Neural cell (in vitro differentiated cells): ENCODE measurements around the gene MYO5A. TPM values are rescaled to one million over a fixed set of nuclear protein-coding genes. Genes with fewer than 3 reads are reported as not detected.
A peak's percentile ranks its signal among the peaks of the same experiment; 100 is the strongest.
"Not testable (repeated sequence)": the region's sequence is repeated elsewhere in the genome, so short reads cannot be mapped to it uniquely, and the experiment has no call there.

Experiments
- H2AFZ ChIP-seq: fragments of 200-600, 300-800 bp; sonication (generic), shearing (Covaris generic); 2 replicates; pipeline ENCODE4 v1.6.0; 2014; ENCODE audit warnings: low read depth, mild to moderate bottlenecking, antibody characterized with exemption, low read length, moderate library complexity
- H3F3A ChIP-seq: fragments of 200-600 bp; shearing (Covaris generic); 2 replicates; pipeline ENCODE4 v1.6.1; 2016; ENCODE audit warnings: mild to moderate bottlenecking, moderate library complexity, mixed read lengths, antibody characterized with exemption, low read length; ENCODE audit not compliant: insufficient read depth, poor library complexity, severe bottlenecking
- H3K27ac ChIP-seq: fragments of 200-600, 300-800 bp; sonication (generic), shearing (Covaris generic); 2 replicates; pipeline ENCODE4 v1.5.1; 2014; ENCODE audit warnings: mild to moderate bottlenecking, low read length, moderate library complexity
- H3K27me3 ChIP-seq: fragments of 300-800, 200-600 bp; sonication (generic), shearing (Covaris generic); 2 replicates; pipeline ENCODE4 v1.6.0; 2014; ENCODE audit warnings: mild to moderate bottlenecking, low read depth, low read length, moderate library complexity; ENCODE audit not compliant: insufficient read depth
- H3K36me3 ChIP-seq: fragments of 300-800, 200-600 bp; sonication (generic), shearing (Covaris generic); 2 replicates; pipeline ENCODE4 v1.5.1; 2014; ENCODE audit warnings: mild to moderate bottlenecking, antibody characterized with exemption, low read length, moderate library complexity; ENCODE audit not compliant: insufficient read depth
- H3K4me2 ChIP-seq: fragments of 300-800, 200-600 bp; sonication (generic), shearing (Covaris generic); 2 replicates; pipeline ENCODE4 v1.6.0; 2014; ENCODE audit warnings: mild to moderate bottlenecking, low read length
- H3K4me3 ChIP-seq: fragments of 300-800, 200-600 bp; sonication (generic), shearing (Covaris generic); 2 replicates; pipeline ENCODE4 v1.5.1; 2014; ENCODE audit warnings: mild to moderate bottlenecking, low read length, moderate library complexity
- H3K79me2 ChIP-seq: fragments of 200-600 bp; shearing (Covaris generic); replicated peaks from 2 replicates; pipeline ENCODE4 v1.6.0; 2014; ENCODE audit warnings: mild to moderate bottlenecking, low read length, moderate library complexity; ENCODE audit not compliant: insufficient read depth
- H3K9ac ChIP-seq: fragments of 300-800, 200-600 bp; sonication (generic), shearing (Covaris generic); 2 replicates; pipeline ENCODE4 v1.6.1; 2016; ENCODE audit warnings: mild to moderate bottlenecking, low read length, mixed read lengths
- H3K9me2 ChIP-seq: fragments of 200-600 bp; shearing (Covaris generic); 2 replicates; pipeline ENCODE4 v1.6.1; 2016; ENCODE audit warnings: mild to moderate bottlenecking, low read length, mixed read lengths; ENCODE audit not compliant: insufficient read depth
- H3K9me3 ChIP-seq: fragments of 200-600, 300-800 bp; sonication (generic), shearing (Covaris generic); 2 replicates; pipeline ENCODE4 v1.6.1; 2016; ENCODE audit warnings: mild to moderate bottlenecking, mixed run types, low read length, moderate library complexity, mixed read lengths
- H4K20me1 ChIP-seq: fragments of 200-600 bp; shearing (Covaris generic); 2 replicates; pipeline ENCODE4 v1.6.1; 2016; ENCODE audit warnings: mild to moderate bottlenecking, mixed run types; ENCODE audit not compliant: insufficient read depth
- CTCF ChIP-seq: fragments of 450-650 bp; IDR thresholded peaks from 2 replicates; pipeline ENCODE4 v1.5.1; 2014; ENCODE audit warnings: antibody characterized with exemption, mild to moderate bottlenecking, moderate library complexity; ENCODE audit not compliant: poor library complexity, severe bottlenecking
- EP300 ChIP-seq: fragments of 450-650 bp; conservative IDR thresholded peaks from 2 replicates; pipeline ENCODE4 v1.6.1; 2014; ENCODE audit warnings: antibody characterized with exemption, mild to moderate bottlenecking, moderate library complexity; ENCODE audit not compliant: poor library complexity, severe bottlenecking
- EZH2 ChIP-seq: fragments of 200-600, 300-800 bp; shearing (Covaris generic), sonication (generic); IDR thresholded peaks from 2 replicates; pipeline ENCODE4 v1.6.1; 2014; ENCODE audit warnings: antibody characterized with exemption, low read length, borderline replicate concordance, mild to moderate bottlenecking; ENCODE audit not compliant: insufficient read depth, poor library complexity, severe bottlenecking
- MXI1 ChIP-seq: fragments of 450-650 bp; conservative IDR thresholded peaks from 2 replicates; pipeline ENCODE4 v1.6.1; 2014; ENCODE audit warnings: antibody characterized with exemption, mild to moderate bottlenecking; ENCODE audit not compliant: poor library complexity, severe bottlenecking
- POLR2AphosphoS5 ChIP-seq: IDR thresholded peaks from 2 replicates; pipeline ENCODE4 v1.6.1; 2012
- SMC3 ChIP-seq: fragments of 450-650 bp; conservative IDR thresholded peaks from 2 replicates; pipeline ENCODE4 v1.6.1; 2014; ENCODE audit warnings: antibody characterized with exemption, mild to moderate bottlenecking, moderate library complexity; ENCODE audit not compliant: poor library complexity
- TAF1 ChIP-seq: IDR thresholded peaks from 2 replicates; pipeline ENCODE4 v1.6.1; 2012; ENCODE audit warnings: low read depth
- polyA plus RNA-seq: library from polyadenylated mRNA; depleted of rRNA; stranded (reverse); fragments of >200 nt; gene quantifications from 2 replicates; pipeline ENCODE4 v1.2.3, GENCODE V29; 2014
- TF ChIP-seq, protein P1 (sequence below): IDR thresholded peaks from 2 replicates; pipeline ENCODE4 v1.6.1; 2012; ENCODE audit warnings: borderline replicate concordance

MYO5A gene
- polyA plus RNA-seq, 1 donor from 2014 or later = 43.8 TPM

DNA sequence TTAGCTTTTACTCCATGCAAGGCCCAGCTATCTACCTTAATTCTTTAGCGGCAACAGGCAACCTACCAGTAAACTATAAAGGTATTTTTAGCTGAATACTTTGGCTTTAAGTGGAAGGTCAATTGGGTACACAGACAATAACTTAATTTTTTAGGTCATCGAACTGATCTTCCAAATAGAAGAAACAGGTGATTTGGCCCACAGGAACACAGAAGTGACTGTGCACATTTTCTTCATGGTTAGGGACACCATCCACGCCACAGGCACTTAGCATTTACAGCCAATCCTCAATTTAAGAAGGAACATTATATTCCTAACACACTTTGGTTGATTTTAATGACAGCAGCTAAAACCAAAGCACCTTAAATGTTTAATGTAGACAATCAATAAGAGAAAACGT is 38.2 kb upstream of the MYO5A start:
- Histone ChIP-seq H2AFZ (no peak overlapping the region), H4K20me1 (no peaks in the 10 kb centered on the region), H3K27me3 (no peaks in the 10 kb centered on the region), H3K9me2 (no peaks in the 10 kb centered on the region), H3K4me2 (peak overlapping the region; percentile 76), H3K36me3 (no peaks in the 10 kb centered on the region), H3K9ac (peak overlapping the region; percentile 94), H3K4me3 (peak overlapping the region; percentile 93), H3K9me3 (no peaks in the 10 kb centered on the region), H3K27ac (no peak overlapping the region), H3F3A (no peaks in the 10 kb centered on the region), H3K79me2 (peaks cover 67% of the 10 kb centered on the region)
- TF ChIP-seq TAF1 = no peak
- TF ChIP-seq EP300 = no peak
- TF ChIP-seq, protein P1, sequence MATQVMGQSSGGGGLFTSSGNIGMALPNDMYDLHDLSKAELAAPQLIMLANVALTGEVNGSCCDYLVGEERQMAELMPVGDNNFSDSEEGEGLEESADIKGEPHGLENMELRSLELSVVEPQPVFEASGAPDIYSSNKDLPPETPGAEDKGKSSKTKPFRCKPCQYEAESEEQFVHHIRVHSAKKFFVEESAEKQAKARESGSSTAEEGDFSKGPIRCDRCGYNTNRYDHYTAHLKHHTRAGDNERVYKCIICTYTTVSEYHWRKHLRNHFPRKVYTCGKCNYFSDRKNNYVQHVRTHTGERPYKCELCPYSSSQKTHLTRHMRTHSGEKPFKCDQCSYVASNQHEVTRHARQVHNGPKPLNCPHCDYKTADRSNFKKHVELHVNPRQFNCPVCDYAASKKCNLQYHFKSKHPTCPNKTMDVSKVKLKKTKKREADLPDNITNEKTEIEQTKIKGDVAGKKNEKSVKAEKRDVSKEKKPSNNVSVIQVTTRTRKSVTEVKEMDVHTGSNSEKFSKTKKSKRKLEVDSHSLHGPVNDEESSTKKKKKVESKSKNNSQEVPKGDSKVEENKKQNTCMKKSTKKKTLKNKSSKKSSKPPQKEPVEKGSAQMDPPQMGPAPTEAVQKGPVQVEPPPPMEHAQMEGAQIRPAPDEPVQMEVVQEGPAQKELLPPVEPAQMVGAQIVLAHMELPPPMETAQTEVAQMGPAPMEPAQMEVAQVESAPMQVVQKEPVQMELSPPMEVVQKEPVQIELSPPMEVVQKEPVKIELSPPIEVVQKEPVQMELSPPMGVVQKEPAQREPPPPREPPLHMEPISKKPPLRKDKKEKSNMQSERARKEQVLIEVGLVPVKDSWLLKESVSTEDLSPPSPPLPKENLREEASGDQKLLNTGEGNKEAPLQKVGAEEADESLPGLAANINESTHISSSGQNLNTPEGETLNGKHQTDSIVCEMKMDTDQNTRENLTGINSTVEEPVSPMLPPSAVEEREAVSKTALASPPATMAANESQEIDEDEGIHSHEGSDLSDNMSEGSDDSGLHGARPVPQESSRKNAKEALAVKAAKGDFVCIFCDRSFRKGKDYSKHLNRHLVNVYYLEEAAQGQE = no peak
- no peak for TF ChIP-seq SMC3
- TF ChIP-seq EZH2 = no peak
- TF ChIP-seq POLR2AphosphoS5 = no peak

DNA sequence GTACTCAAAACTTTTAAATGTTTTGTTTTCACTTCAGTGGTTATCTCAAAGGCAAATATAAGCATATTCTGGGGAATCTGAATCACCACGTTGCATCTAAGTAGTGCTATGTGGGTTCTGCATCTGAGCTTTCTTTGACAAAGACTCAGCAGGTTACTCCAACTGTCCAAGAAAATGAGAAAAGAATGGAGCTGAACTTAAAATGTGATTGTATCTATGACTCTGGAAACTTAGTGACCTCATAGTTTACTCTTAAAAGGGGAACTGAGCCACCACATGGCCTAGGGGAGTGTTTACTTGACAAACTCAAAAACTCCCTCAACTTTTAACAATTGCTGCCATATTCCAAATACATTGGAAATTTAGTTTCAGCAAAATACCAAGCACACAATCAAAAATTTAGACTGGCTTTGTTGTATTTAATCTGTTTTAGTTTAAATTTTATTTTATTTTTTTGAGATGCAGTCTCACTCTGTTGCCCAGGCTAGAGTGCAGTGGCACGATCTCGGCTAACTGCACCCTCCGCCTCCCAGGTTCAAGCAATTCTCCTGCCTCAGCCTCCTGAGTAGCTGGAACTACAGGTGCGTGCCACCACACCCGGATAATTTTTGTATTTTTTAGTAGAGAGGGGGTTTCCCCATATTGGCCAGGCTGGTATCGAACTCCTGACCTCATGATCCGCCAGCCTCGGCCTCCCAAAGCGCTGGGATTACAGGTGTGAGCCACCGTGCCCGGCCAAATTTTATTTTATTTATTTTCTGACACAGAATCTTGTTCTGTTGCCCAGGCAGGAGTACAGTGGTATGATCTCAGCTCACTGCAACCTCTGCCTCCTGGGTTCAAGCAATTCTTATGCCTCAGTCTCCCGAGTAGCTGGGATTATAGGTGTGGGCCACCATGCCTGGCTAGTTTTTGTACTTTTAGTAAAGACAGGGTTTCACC is 37.0 kb upstream of the MYO5A start:
- not testable (repeated sequence) for H3K27me3 ChIP-seq, H3K9me2 ChIP-seq, H3F3A ChIP-seq, H3K36me3 ChIP-seq, H3K4me3 ChIP-seq, H3K4me2 ChIP-seq, H3K9ac ChIP-seq, H3K9me3 ChIP-seq, H3K27ac ChIP-seq, H2AFZ ChIP-seq, H4K20me1 ChIP-seq
- H3K79me2 ChIP-seq = peaks cover 79% of the 10 kb centered on the region

- H3K9me3 ChIP-seq = no peaks in the 10 kb centered on the region
- H3K27ac ChIP-seq = no peak overlapping the region
- H4K20me1 ChIP-seq = no peaks in the 10 kb centered on the region
- TF ChIP-seq CTCF = no peak
- TF ChIP-seq, protein P1 = no peak
- TF ChIP-seq EZH2 = no peak
- TF ChIP-seq MXI1 = no peak
- TF ChIP-seq POLR2AphosphoS5 = no peak
- no peak for TF ChIP-seq TAF1
- H3K4me3 ChIP-seq = no peak overlapping the region
- H3K9ac ChIP-seq = no peak overlapping the region
- no peaks in the 10 kb centered on the region for H3K36me3 ChIP-seq
- no peaks in the 10 kb centered on the region for H3F3A ChIP-seq
- no peak overlapping the region for H3K4me2 ChIP-seq
- no peaks in the 10 kb centered on the region for H3K9me2 ChIP-seq
- H3K79me2 ChIP-seq = peaks cover 99% of the 10 kb centered on the region
- no peaks in the 10 kb centered on the region for H3K27me3 ChIP-seq
- no peak overlapping the region for H2AFZ ChIP-seq
Measured at GRCh38 chr15:52563501-52564060, 34.9 kb upstream of the MYO5A start.
